ENCODE measurements around the gene XRCC1.

XRCC1 gene

GRCh38 chr19:43511324-43511723, 64.0 kb downstream of the XRCC1 start:
- DNase-seq, result no peak

- DNase-seq, result no peak
Measured at GRCh38 chr19:43510713-43511112, 64.6 kb downstream of the XRCC1 start.

GRCh38 chr19:43507880-43508279, 67.4 kb downstream of the XRCC1 start:
- DNase-seq, result no peak

- DNase-seq, result no peak
Measured at GRCh38 chr19:43506629-43507028, 68.7 kb downstream of the XRCC1 start.

- DNase-seq, result no peak
Measured at GRCh38 chr19:43505941-43506340, 69.4 kb downstream of the XRCC1 start.

GRCh38 chr19:43505186-43505456, 70.2 kb downstream of the XRCC1 start:
- DNase-seq, result no peak

GRCh38 chr19:43504426-43505185, 70.7 kb downstream of the XRCC1 start, which contains the start of gene PHLDB3:
PHLDB3 (minus strand) TSS chr19:43504746; CDS start chr19:43504118, 628 bp downstream.
- DNase-seq, result no peak

GRCh38 chr19:43503501-43504425, 71.6 kb downstream of the XRCC1 start:
- DNase-seq, result peak; percentile 86

- DNase-seq, result no peak
Measured at GRCh38 chr19:43502419-43502976, 72.8 kb downstream of the XRCC1 start.

- no peak for DNase-seq
Measured at GRCh38 chr19:43501661-43502418, 73.5 kb downstream of the XRCC1 start.

- no peak for DNase-seq
Measured at GRCh38 chr19:43499042-43499441, 76.3 kb downstream of the XRCC1 start.

- DNase-seq, result no peak
Measured at GRCh38 chr19:43498233-43498842, 77.0 kb downstream of the XRCC1 start.

- DNase-seq, result no peak
Measured at GRCh38 chr19:43496960-43497359, 78.4 kb downstream of the XRCC1 start.

GRCh38 chr19:43495082-43495481, 80.2 kb downstream of the XRCC1 start:
- DNase-seq, result no peak
